ENCODE data around the gene CSRNP3. TPM values are rescaled to one million over a fixed set of nuclear protein-coding genes. Genes with fewer than 3 reads are reported as not detected.

Gene CSRNP3
- total RNA-seq, 6 experiments from 2014 or later, result 0.25 to 2.0 (median 1.0) TPM

GRCh38 chr2:165462443-165462842 lies 7.1 kb upstream of the CSRNP3 start:
- WGBS (ENCODE audit: insufficient coverage, low coverage, low lambda C conversion rate, missing lambda C conversion rate), result 65% methylated on average over 3 of the region's 3 CpGs
- DNase-seq (no peak), ATAC-seq (no peak)
- H3K27ac ChIP-seq, result no peak overlapping the region
- intact Hi-C loops (cut with DNase I), result no loop called here
- no peaks in the 10 kb centered on the region for H3K36me3 ChIP-seq
- no peak for TF ChIP-seq CTCF (IDR thresholded peaks at IDR 0.05)
- H3K4me1 ChIP-seq, result no peaks in the 10 kb centered on the region
- H3K9me3 ChIP-seq, result no peaks in the 10 kb centered on the region
- H3K27me3 ChIP-seq, result no peaks in the 10 kb centered on the region
- no peak overlapping the region for H3K4me3 ChIP-seq

- no peak for ATAC-seq
- no peak for DNase-seq
- TF ChIP-seq POLR2A (IDR thresholded peaks at IDR 0.05) (no peak), CTCF (IDR thresholded peaks at IDR 0.05) (no peak)
Observed at GRCh38 chr2:165466386-165466785, 3.1 kb upstream of the CSRNP3 start.

GRCh38 chr2:165467921-165468320 lies 1.6 kb upstream of the CSRNP3 start:
- 85% methylated on average over 3 of the region's 3 CpGs for WGBS (ENCODE audit: insufficient coverage, low coverage, low lambda C conversion rate, missing lambda C conversion rate)
- no peak for ATAC-seq
- no peak for DNase-seq

More at GRCh38 chr2:165466386-165466785, 3.1 kb upstream of the CSRNP3 start:
- Histone ChIP-seq H3K36me3 (no peaks in the 10 kb centered on the region), H3K27me3 (no peaks in the 10 kb centered on the region), H3K9me3 (no peaks in the 10 kb centered on the region), H3K27ac (no peak overlapping the region), H3K4me3 (no peak overlapping the region), H3K4me1 (peaks cover 0 to 7% (median 0%) of the 10 kb centered on the region in 4 donors)
- intact Hi-C loops (cut with DNase I), result no loop called here
- WGBS (ENCODE audit: insufficient coverage, low coverage, low lambda C conversion rate, missing lambda C conversion rate), result 65% methylated on average over 2 of the region's 2 CpGs

GRCh38 chr2:165470361-165470760 lies 863 bp downstream of the CSRNP3 start:
- Histone ChIP-seq H3K27me3 (no peaks in the 10 kb centered on the region), H3K27ac (no peak overlapping the region), H3K36me3 (no peaks in the 10 kb centered on the region), H3K9me3 (no peaks in the 10 kb centered on the region), H3K4me3 (peak overlapping the region in 2 of 3 donors; percentile 43 to 55), H3K4me1 (peaks cover 0 to 7% (median 0%) of the 10 kb centered on the region in 4 donors)
- ATAC-seq (no peak), DNase-seq (no peak)
- TF ChIP-seq CTCF (IDR thresholded peaks at IDR 0.05) (no peak), POLR2A (IDR thresholded peaks at IDR 0.05) (no peak)
- intact Hi-C loops (cut with DNase I), result no loop called here

More at GRCh38 chr2:165467921-165468320, 1.6 kb upstream of the CSRNP3 start:
- intact Hi-C loops (cut with DNase I), result no loop called here
- H3K36me3 ChIP-seq, result no peaks in the 10 kb centered on the region
- no peaks in the 10 kb centered on the region for H3K27me3 ChIP-seq
- H3K4me3 ChIP-seq, result no peak overlapping the region
- no peak overlapping the region for H3K27ac ChIP-seq
- H3K4me1 ChIP-seq, result peaks cover 0 to 7% (median 0%) of the 10 kb centered on the region in 4 donors
- TF ChIP-seq CTCF (IDR thresholded peaks at IDR 0.05) (no peak), POLR2A (IDR thresholded peaks at IDR 0.05) (no peak)
- H3K9me3 ChIP-seq, result no peaks in the 10 kb centered on the region

- WGBS (ENCODE audit: insufficient coverage, low coverage, low lambda C conversion rate, missing lambda C conversion rate), result 11% methylated on average over 1 of the region's 1 CpG
- H3K4me3 ChIP-seq, result no peak overlapping the region
- H3K27ac ChIP-seq, result no peak overlapping the region
- intact Hi-C loops (cut with DNase I), result no loop called here
- H3K36me3 ChIP-seq, result no peaks in the 10 kb centered on the region
- TF ChIP-seq CTCF (IDR thresholded peaks at IDR 0.05) (no peak), POLR2A (IDR thresholded peaks at IDR 0.05) (no peak)
- no peaks in the 10 kb centered on the region for H3K27me3 ChIP-seq
- ATAC-seq (no peak), DNase-seq (no peak)
- peaks cover 0 to 7% (median 0%) of the 10 kb centered on the region in 4 donors for H3K4me1 ChIP-seq
- no peaks in the 10 kb centered on the region for H3K9me3 ChIP-seq
Observed at GRCh38 chr2:165471349-165471950, 2.0 kb downstream of the CSRNP3 start.

All from right lobe of liver (tissue), 6 donors.